Neural progenitor cell (in vitro differentiated cells): ENCODE data around the gene CCL27.

Source experiments
- EZH2phosphoT487 ChIP-seq: fragments of 200-600 bp; sonication (generic); IDR thresholded peaks from 2 replicates; pipeline ENCODE4 v1.6.1; 2017; ENCODE audit warnings: antibody characterized with exemption
- TF ChIP-seq, protein P1 (sequence below): fragments of 200-600 bp; sonication (generic); IDR thresholded peaks from 2 replicates; pipeline ENCODE4 v1.5.1; 2017; ENCODE audit warnings: antibody characterized with exemption, mild to moderate bottlenecking

DNA sequence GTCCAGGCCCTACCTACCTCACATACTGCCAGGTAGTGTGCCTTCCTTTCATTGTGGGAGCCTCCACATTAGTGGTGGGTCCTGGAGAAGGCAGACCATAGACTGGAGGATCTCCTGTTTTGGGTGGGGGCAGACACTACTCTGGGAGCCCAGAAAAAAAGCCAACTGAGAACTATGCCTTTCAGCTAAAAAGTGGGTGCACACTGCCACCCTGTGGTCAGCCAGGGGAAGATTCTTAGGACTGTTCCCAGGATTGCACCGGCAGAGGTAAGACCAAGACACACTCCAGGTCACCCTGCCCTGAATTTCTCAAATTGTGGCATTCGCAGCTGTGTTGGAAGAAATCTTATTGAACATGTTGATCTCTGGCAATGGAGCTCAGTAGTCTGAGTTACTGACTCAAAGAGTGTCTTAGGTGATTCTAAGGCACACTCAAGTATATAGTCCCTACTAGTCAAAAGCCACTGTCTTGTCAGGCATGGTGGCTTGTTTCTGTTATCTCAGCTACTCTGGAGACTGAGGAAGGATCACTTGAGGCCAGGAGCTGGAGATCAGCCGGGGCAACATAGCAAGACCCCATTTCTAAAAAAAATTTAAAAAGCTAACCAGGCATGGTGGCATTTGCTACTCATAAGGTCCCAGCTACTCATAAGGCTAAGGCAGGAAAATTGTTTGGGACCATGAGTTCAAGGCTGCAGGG is 28.5 kb downstream of the CCL27 start:
- TF ChIP-seq, protein P1, sequence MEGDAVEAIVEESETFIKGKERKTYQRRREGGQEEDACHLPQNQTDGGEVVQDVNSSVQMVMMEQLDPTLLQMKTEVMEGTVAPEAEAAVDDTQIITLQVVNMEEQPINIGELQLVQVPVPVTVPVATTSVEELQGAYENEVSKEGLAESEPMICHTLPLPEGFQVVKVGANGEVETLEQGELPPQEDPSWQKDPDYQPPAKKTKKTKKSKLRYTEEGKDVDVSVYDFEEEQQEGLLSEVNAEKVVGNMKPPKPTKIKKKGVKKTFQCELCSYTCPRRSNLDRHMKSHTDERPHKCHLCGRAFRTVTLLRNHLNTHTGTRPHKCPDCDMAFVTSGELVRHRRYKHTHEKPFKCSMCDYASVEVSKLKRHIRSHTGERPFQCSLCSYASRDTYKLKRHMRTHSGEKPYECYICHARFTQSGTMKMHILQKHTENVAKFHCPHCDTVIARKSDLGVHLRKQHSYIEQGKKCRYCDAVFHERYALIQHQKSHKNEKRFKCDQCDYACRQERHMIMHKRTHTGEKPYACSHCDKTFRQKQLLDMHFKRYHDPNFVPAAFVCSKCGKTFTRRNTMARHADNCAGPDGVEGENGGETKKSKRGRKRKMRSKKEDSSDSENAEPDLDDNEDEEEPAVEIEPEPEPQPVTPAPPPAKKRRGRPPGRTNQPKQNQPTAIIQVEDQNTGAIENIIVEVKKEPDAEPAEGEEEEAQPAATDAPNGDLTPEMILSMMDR = peak; percentile 92
- no peak for TF ChIP-seq EZH2phosphoT487
